HG03439 (cell line): ENCODE data around the gene LVRN.
"Not testable (repeated sequence)": the region's sequence is repeated elsewhere in the genome, so short reads cannot be mapped to it uniquely, and the experiment has no call there.

Experiments
- ATAC-seq: cut with Tn5 transposase; IDR thresholded peaks from one replicate; pipeline ENCODE4 v1.9.1; 2021; ENCODE audit warnings: mild to moderate bottlenecking, moderate library complexity; ENCODE audit not compliant: unreplicated experiment

The LVRN gene

GRCh38 chr5:115962239-115962564, at the start of gene LVRN:
TSS of gene LVRN (plus strand) at chr5:115962475. CDS start at chr5:115962618, 143 bp downstream.
- no peak for ATAC-seq

- ATAC-seq, result not testable (repeated sequence)
Observed at GRCh38 chr5:115913623-115914400, 48.5 kb upstream of the LVRN start.

GRCh38 chr5:115920171-115920725, 42.0 kb upstream of the LVRN start:
- no peak for ATAC-seq

GRCh38 chr5:115928578-115929407, 33.5 kb upstream of the LVRN start:
- not testable (repeated sequence) for ATAC-seq

GRCh38 chr5:115930171-115930570, 32.1 kb upstream of the LVRN start:
- ATAC-seq, result not testable (repeated sequence)

- no peak for ATAC-seq
Observed at GRCh38 chr5:115930630-115931337, 31.5 kb upstream of the LVRN start.

- no peak for ATAC-seq
Observed at GRCh38 chr5:115932991-115933390, 29.3 kb upstream of the LVRN start.

GRCh38 chr5:115934388-115934974, 27.8 kb upstream of the LVRN start:
- ATAC-seq, result no peak

- ATAC-seq, result no peak
Observed at GRCh38 chr5:115936031-115936430, 26.2 kb upstream of the LVRN start.

- no peak for ATAC-seq
Observed at GRCh38 chr5:115939059-115939458, 23.2 kb upstream of the LVRN start.

- ATAC-seq, result no peak
Observed at GRCh38 chr5:115940080-115940810, 22.0 kb upstream of the LVRN start.

- no peak for ATAC-seq
Observed at GRCh38 chr5:115941051-115941675, 21.1 kb upstream of the LVRN start.

GRCh38 chr5:115944501-115944900, 17.8 kb upstream of the LVRN start:
- ATAC-seq, result no peak

GRCh38 chr5:115946655-115947054, 15.6 kb upstream of the LVRN start:
- ATAC-seq, result no peak

- no peak for ATAC-seq
Observed at GRCh38 chr5:115947260-115947659, 15.0 kb upstream of the LVRN start.

- no peak for ATAC-seq
Observed at GRCh38 chr5:115948091-115948534, 14.2 kb upstream of the LVRN start.

- ATAC-seq, result no peak
Observed at GRCh38 chr5:115949096-115949495, 13.2 kb upstream of the LVRN start.

- ATAC-seq, result no peak
Observed at GRCh38 chr5:115952588-115952987, 9.7 kb upstream of the LVRN start.

- no peak for ATAC-seq
Observed at GRCh38 chr5:115954144-115954543, 8.1 kb upstream of the LVRN start.

- no peak for ATAC-seq
Observed at GRCh38 chr5:115956957-115957356, 5.3 kb upstream of the LVRN start.
